HT-29 (cell line): ENCODE measurements around the gene NDST1. TPM values are rescaled to one million over a fixed set of nuclear protein-coding genes. Genes with fewer than 3 reads are reported as not detected.

Source experiments
- DNase-seq: peaks from one replicate; pipeline ENCODE4 v3.0.0-alpha.2; 2015; ENCODE audit warnings: low spot score
- total RNA-seq: library from RNA; depleted of rRNA; stranded (reverse); fragments of >200 nt; shearing (Covaris generic); gene quantifications from 2 replicates; pipeline ENCODE4 v1.2.3, GENCODE V29; 2014

NDST1 gene
- total RNA-seq, 1 experiment from 2014 or later, result 11.0 TPM

DNA sequence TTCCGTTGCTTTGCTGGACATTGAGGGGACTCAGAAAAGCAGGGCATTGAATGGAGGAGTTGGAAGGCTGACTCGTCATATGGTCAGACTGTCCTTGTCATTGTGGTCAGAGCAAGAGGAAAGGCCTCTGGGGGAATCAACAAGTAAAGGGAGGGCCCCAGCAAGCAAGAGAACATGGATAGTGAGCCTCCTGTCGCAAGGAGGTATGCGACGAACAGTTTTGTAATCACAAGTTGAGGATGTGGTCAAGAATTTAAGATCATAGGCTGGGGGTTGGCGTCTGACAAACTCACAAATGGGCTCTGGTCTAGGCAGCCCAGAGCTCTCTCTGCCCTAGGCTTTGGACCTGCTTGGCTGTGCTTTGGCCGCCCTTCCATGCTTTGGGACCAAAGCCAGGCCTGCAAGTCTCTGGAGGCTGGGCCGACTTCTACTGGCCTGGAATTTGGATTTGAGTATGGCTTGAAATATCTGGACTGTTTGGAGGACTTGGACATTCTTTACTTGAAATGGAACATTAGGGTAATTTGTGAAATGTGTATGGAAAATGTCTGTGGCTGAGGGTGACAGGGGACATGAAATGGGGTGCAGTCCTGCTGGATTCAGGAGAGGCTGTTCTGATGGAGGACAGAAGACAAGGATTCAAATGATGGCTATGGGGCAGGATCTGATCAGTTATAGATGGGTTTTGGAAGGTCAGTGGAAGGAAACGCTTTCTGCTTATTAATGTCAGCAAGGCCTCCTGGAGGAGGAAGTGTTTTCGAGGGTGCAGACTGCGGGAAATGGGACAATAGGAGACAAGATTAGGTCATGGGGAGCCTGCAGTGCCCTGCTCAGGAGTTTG, 19.2 kb upstream of the NDST1 start:
- no peak for DNase-seq

DNA sequence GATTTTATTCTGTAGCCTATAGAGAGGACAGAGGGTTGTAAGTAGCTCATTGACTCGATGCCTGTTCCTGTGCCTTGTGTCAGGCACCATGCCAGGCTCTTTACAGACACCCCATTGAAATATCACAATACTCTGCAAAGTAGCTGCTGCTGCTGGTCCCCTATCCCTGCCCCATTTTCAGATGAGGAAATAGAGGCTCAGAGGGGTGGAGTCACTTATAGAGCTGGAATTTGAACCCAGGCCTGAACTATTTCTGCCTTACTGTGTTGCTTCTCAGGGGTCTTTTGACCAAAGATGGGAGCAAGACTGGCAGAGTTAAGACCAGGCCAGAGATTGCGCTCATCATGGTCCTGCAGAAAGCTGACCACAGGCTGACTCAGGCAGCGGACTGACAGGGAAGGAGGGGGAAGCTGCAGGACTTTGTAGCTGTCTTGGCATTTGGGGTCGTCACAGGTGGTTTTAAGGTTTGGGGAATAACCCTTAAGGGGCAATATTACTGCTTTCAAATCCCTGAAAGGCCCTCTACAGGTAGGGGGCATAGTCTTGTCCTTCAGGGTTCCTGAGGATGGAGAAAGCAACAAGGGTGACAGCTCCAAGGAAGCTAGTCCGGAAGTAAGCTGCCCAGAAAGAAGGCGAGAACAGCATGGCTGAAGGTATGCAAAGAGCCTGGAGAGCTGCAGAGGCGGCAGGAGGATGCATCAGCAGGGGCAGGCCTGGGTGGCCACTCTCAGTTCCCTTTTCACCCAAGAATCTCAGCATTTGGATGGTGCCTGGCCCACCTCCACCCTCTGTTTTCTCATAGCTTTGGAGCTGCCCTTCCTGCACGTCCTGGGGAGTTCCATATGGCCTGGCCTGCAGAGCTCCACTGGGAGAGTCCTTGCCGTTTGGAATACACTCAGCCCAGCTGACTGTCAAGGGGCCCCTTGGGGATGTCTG, 18.3 kb upstream of the NDST1 start:
- no peak for DNase-seq

DNA sequence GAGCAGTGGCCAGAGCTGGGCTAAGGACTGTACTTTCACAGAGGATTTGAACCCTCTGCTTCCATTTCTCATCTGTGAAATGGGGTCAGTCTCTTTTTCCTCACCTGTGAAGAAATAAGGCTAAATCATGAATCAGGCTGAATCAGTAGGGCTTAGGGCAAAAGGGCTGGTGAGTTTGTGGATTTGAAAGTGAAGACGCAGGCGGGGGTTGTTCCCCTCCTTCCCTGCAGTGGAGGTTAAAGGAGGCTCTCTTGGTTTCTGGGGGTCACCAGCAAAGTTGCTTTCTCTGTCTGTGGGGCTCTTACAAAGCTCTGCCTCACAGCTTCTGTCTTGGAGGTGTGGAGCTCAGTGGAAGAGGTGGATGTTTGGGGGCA, 17.6 kb upstream of the NDST1 start:
- DNase-seq, result no peak

DNA sequence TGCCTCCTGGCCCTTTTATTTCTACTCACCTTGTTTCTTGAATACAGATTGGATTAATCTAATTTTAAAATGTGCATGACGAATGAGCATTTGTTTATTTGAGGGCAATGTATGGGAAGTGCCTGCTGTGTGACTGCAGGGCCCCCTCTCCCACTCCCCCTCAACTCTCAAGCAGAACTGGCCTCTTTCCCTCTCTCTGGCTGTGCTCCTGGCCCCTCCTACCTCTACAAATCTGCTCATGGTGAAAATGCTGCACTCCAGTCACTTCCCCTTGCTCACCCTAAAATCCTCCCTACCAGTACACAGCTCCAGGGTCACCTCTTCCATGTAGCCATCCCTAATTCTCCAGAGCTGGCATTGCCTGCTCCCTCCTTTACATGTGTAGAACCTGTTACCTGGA, 17.2 kb upstream of the NDST1 start:
- no peak for DNase-seq

DNA sequence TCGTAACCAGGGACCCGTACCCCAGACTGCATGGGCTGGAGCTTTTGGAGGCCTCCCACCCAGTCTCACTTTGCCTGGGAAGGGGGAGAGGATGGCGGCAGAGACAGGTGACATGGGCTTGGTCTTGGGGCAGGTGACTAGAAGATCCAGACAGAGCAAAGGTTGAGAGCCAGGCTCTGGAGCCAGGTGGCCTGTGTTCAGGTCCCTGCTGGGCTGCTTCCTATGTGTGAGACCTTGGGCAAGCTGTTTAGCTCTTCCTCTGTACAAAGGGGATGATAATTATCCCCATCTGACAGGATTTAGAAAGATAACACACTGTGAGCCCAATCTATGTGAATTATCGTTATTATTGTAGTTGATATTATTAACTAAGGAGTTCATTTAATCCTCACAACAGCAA, 16.1 kb upstream of the NDST1 start:
- no peak for DNase-seq

DNA sequence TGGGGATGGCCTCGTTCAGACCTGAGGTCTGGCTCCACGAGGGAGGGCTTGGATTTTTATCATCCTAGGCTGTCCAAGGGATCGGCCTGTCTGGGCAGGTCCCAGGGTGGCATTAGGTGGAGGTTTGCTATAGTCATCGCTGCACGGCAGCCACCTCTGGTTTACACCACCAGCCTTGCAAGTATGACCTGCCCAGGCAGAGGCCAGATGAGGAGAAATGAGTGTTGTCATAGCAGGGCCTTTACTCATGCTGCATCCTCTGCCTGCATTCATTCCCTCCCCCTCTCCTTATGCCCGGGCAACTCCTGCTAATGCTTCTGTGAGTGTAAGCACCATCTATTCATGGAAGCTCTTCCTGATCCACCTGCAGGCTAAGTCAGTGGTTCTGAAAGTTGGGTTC, 15.3 kb upstream of the NDST1 start:
- no peak for DNase-seq

GRCh38 chr5:150496098-150496497, 11.8 kb upstream of the NDST1 start:
- DNase-seq, result no peak

GRCh38 chr5:150496534-150496933, 11.4 kb upstream of the NDST1 start:
- DNase-seq, result no peak

GRCh38 chr5:150497274-150497988, 10.5 kb upstream of the NDST1 start:
- DNase-seq, result no peak

DNA sequence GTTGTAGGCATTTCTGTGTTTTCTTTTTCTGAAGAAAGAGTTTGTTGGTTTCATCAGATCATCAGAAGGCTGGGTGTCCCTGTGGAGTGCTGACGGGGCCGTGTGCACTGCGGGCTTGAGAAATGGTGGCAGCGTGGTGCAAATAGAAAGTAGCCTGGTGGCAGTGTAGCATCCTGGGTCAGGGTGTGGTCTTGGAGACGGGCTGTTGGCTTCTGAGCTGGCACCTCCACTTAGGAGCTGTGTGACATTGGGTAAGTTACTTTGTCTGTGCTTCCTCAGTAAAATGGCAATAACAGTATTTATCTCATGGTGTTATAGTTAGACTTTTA, 10.0 kb upstream of the NDST1 start:
- DNase-seq, result no peak

DNA sequence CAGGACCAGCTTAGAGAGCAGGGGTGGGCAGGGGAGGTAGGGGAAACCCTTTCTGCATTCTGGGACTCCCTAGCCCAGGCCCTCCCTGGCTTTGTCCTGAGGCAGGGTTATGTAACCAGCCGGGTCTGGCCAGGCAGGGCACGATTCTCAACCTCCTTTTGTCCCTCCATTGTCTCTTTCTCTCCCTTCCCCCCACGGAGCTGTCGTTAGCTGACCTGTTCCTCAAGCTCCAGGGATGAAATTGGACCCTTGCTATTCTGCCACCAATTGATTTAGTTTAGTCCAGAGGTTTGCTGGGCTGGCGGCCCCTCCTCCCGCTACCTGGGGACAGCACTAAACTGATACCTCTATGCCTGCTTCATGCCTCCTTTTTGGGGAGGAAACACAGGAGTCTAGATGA, 9.4 kb upstream of the NDST1 start:
- DNase-seq, result no peak

DNA sequence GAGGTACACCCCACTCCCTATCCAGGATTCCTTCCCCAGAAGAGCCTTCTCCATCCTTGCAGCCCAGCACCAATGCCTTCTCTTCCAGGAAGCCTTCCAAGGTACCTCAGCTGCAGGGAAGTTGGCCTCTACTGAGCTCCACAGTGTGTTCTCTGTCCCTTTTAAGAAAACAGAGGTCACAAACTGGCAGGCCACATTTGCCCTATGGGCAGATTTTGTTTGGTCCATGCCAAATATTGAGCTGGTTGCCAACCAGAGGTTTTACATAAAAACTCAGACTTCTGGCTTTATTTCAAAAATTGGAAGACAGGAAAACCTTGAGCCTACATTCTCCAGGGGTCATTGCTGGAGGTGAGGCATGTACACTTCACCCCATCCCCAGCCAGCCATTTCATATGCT, 9.0 kb upstream of the NDST1 start:
- DNase-seq, result no peak

- DNase-seq, result no peak
Observed at GRCh38 chr5:150499437-150499956, 8.4 kb upstream of the NDST1 start.

DNA sequence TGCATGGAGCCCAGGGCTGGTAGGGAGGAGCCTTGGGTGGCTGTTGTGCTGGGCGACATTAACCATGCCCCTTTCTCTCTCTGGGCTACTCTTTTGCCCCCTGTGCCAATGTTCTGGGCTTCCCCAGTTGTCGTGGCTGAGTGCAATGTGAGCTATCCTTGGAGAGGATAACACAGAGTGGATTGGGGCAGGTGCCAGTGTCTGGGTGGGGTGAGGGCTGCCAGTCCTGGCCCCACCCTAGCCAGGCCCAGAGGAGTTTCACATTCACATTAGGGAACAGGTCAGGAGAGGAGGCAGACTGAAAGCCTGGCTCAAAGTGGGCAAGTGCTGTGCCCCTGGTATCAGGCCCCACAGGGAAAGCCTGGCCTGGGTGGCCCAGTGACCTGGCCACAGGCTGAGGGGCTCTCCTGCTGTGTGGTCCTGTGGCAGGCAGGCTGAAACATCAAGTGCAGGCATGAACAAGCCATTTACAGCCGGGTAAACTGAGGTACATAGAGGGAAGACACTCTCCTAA, 7.5 kb upstream of the NDST1 start:
- no peak for DNase-seq

GRCh38 chr5:150500905-150501304, 7.0 kb upstream of the NDST1 start:
- no peak for DNase-seq

DNA sequence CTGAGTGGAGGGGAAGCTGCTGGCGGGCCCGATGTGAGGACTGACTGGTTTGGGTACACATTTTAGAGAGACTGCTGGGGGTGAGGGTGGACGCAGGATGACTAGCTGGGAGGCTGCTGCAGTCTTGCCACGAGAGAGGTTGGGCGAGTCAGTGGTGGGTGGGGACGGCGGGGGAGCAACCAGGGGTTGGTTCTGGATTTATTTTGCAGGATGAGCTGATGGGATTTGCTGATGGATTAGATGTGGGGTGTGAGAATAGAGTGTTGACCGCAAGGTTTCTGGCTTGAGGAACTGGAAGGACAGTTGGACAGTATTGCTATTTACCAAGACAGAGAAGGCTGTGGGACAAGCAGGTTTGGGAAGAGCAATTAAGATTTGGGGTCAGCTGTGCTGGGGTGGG, 5.8 kb upstream of the NDST1 start:
- no peak for DNase-seq

DNA sequence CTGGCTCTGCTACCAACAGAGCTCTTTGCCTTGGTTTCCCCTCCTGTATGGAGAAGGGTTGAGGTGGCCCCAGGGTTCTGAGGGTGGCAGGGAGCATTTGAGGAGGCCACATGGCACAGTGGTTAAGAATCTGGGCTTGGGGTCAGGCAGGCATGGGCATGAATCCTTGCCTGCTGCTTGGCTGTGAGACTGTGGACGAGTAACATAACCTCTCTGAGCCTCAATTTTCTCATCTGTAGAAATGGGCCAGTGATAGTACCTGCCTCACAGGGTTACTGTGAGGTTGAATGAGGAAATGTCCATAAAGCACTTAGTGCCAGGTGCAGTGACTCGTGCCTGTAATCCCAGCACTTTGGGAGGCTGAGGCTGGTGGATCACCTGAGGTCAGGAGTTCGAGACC, 5.1 kb upstream of the NDST1 start:
- no peak for DNase-seq

GRCh38 chr5:150503386-150503785, 4.5 kb upstream of the NDST1 start:
- no peak for DNase-seq

GRCh38 chr5:150503977-150504620, 3.8 kb upstream of the NDST1 start:
- no peak for DNase-seq

- no peak for DNase-seq
Observed at GRCh38 chr5:150505041-150505511, 2.9 kb upstream of the NDST1 start.

DNA sequence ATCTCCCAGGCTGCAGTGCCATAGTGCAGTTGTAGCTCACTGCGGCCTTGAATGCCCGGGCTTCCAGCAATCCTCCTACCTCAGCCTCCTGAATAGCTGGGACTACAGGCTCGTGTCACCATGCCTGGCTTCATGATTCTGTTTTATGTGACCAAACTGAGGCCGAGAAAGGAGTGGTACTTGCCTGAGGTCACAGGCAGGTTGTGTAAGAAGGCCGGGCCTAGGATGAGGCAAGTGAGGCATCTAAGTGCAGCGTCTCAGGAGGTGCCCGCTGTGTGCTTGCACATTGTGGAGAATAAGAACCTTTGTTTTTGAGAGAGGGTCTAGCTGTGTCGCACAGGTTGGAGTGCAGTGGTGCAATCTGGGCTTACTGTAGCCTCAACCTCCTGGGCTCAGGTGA, 2.1 kb upstream of the NDST1 start:
- DNase-seq, result no peak
